ENCODE measurements around the gene EHF.

The EHF gene

DNA sequence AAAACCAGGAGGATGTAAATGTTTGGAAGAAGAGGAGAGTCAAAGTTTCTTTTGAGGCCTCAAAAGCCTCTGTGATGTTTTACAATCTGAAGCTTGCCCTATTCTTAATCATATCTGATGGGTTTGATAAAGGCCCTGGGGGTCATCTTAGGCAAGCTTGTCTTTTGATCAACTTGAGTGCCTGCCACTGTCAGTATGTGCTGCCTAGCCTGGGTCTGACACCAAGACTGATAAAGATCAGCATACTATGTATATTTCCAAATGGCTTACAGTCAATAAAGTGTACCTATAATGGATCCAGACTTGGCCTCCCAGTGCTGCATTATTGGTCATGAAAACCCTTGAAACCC lies 12.7 kb downstream of the EHF start:
- POLR2A ChIA-PET (ENCODE audit: low non-redundant PET), result no interaction called here
- CTCF ChIA-PET, result no interaction called here
- DNase-seq (ENCODE audit: low spot score), result no peak
- TF ChIP-seq, protein P1, sequence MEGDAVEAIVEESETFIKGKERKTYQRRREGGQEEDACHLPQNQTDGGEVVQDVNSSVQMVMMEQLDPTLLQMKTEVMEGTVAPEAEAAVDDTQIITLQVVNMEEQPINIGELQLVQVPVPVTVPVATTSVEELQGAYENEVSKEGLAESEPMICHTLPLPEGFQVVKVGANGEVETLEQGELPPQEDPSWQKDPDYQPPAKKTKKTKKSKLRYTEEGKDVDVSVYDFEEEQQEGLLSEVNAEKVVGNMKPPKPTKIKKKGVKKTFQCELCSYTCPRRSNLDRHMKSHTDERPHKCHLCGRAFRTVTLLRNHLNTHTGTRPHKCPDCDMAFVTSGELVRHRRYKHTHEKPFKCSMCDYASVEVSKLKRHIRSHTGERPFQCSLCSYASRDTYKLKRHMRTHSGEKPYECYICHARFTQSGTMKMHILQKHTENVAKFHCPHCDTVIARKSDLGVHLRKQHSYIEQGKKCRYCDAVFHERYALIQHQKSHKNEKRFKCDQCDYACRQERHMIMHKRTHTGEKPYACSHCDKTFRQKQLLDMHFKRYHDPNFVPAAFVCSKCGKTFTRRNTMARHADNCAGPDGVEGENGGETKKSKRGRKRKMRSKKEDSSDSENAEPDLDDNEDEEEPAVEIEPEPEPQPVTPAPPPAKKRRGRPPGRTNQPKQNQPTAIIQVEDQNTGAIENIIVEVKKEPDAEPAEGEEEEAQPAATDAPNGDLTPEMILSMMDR (conservative IDR thresholded peaks at IDR 0.05; ENCODE audit: low read depth), result no peak
- no peak overlapping the region for H3K27ac ChIP-seq

DNA sequence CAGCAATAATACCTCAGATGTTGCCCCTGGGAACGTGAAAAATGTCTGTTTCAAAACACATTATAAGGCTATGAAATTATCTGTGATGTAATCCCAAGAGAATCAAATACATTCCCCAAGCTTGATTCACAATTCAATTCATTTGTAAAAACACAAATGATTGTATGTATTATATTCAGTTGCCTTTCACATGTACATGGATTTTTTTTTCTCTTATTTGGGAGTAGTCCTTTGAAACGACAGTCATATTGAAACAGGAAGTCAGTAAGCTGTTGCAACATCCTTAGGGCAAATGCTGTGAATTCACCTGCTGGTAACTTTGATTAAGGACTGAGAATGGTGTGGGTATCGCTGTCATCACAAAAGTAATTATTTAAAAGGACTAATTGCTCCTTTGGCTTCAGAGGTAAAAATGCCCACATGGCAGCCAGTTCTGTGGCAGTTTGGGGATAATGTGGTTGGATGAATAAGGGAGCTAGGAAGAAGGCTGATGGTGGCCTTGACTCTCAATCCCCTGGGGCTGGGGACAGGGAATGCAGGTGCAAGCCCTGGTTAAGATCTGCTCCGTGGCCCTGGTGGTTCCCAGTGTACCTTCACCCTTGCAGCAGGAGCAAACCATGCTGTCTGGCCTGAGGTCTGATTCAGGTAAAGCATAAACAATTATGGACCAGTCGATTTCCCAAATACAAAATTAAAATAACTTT lies 13.2 kb downstream of the EHF start:
- no peak for DNase-seq (ENCODE audit: low spot score)
- ChIA-PET CTCF (no interaction called here), POLR2A (ENCODE audit: low non-redundant PET) (no interaction called here)
- H3K27ac ChIP-seq, result peak overlapping the region; percentile 61
- TF ChIP-seq, protein P1 (conservative IDR thresholded peaks at IDR 0.05; ENCODE audit: low read depth), result no peak

DNA sequence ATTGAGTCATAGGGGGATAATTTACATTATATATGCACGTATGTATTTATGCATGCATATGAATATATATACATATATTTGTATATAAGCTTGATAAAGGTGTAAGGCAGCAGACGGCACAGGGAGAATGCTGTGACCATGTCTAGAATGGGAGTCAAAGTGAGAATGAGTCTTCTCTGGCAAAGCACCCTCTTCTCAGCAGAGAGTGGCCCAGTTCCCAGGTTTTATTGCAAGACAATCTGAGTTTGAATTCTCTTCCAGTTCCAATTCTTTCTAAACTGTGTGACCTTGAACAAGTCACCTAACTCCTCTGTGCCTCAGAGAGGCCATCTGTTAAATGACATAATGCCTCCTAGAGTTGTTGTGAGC lies 13.8 kb downstream of the EHF start:
- CTCF ChIA-PET, result no interaction called here
- POLR2A ChIA-PET (ENCODE audit: low non-redundant PET), result no interaction called here
- no peak for DNase-seq (ENCODE audit: low spot score)

DNA sequence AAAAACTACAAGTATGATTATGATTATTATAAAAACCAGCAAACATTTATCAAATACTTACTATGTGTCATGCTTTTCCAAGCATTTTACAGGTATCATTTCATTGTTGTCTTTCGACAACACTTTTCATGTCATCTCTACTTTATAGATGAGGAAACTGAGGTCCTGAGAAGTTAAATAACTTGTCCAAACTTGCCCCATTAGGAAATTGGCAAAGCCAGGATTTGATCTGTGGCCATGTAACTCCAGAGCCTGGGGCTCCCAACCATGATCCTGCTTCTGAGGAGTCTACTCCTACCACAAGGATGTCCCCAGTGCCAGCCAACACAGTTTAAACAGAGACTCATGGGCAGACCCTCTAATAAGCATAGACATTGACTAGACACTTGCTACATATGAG lies 15.2 kb downstream of the EHF start:
- CTCF ChIA-PET, result no interaction called here
- H3K27ac ChIP-seq, result no peak overlapping the region
- POLR2A ChIA-PET (ENCODE audit: low non-redundant PET), result no interaction called here
- TF ChIP-seq, protein P1 (conservative IDR thresholded peaks at IDR 0.05; ENCODE audit: low read depth), result no peak
- DNase-seq (ENCODE audit: low spot score), result no peak

More for the DNA sequence above, 13.8 kb downstream of the EHF start:
- peak overlapping the region; percentile 61 for H3K27ac ChIP-seq
- TF ChIP-seq, protein P1 (conservative IDR thresholded peaks at IDR 0.05; ENCODE audit: low read depth), result no peak

DNA sequence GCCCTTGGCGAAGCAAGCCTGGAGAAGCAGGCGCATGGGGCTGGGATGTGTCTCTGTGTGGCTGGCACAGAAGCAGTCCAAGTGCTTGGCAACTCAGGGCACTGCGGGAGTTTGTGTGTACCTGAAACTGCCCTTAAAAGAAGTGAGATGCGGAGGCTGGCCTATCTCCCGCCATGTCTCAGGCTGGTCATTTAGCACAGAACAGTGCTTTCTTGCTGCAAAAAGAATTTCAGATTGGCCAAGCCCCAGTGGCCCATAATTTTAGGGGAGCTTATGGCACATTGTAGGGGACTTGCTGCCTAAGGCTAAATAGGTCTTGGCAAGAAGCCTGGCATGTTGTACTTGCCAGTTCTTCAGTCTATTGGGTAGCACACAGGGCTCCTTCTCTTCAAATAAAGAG lies 16.4 kb downstream of the EHF start:
- CTCF ChIA-PET, result no interaction called here
- TF ChIP-seq, protein P1 (conservative IDR thresholded peaks at IDR 0.05; ENCODE audit: low read depth), result no peak
- H3K27ac ChIP-seq, result no peak overlapping the region
- DNase-seq (ENCODE audit: low spot score), result no peak
- POLR2A ChIA-PET (ENCODE audit: low non-redundant PET), result no interaction called here

DNA sequence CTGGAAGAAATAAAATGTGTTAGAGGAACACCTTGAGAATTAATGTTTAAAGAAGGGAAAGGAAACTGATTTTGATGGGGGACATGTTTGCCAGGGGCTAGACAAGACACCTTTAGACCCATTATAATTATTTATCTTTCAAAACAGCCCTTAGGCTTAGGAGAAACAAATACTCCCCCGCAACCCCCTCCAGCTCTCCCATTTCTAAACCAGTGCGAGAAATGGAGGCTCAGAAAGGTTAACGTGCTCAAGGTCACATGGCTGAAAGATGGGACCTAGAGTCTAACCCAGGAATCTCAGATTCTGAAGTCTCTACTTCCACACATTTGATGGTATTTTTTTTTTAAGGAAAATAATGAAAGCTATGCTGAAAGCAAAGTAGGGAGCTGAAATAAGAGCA lies 18.0 kb downstream of the EHF start:
- H3K27ac ChIP-seq, result no peak overlapping the region
- TF ChIP-seq, protein P1 (conservative IDR thresholded peaks at IDR 0.05; ENCODE audit: low read depth), result no peak
- no peak for DNase-seq (ENCODE audit: low spot score)
- POLR2A ChIA-PET (ENCODE audit: low non-redundant PET), result no interaction called here
- CTCF ChIA-PET, result interaction anchor here (0.9 kb wide), 1 partner anchor 30 kb away, joined by 3 read pairs; no protein-coding TSS in a partner anchor
